ENCODE results near the gene PMEPA1.

Gene PMEPA1

GRCh38 chr20:57658833-57659516, 50.8 kb downstream of the PMEPA1 start:
- no peak for DNase-seq

GRCh38 chr20:57658447-57658832, 51.4 kb downstream of the PMEPA1 start:
- no peak for DNase-seq

- DNase-seq: no peak
These were observed 52.0 kb downstream of the PMEPA1 start for GRCh38 chr20:57657535-57658446.

GRCh38 chr20:57656821-57657534, 52.8 kb downstream of the PMEPA1 start:
- DNase-seq: no peak

- DNase-seq: no peak
These were observed 53.5 kb downstream of the PMEPA1 start for GRCh38 chr20:57656252-57656820.

GRCh38 chr20:57655809-57656155, 54.0 kb downstream of the PMEPA1 start:
- no peak for DNase-seq

- DNase-seq: no peak
These were observed 54.6 kb downstream of the PMEPA1 start for GRCh38 chr20:57654998-57655808.

GRCh38 chr20:57654363-57654997, 55.3 kb downstream of the PMEPA1 start:
- DNase-seq: no peak

- no peak for DNase-seq
These were observed 55.9 kb downstream of the PMEPA1 start for GRCh38 chr20:57653910-57654309.

- no peak for DNase-seq
These were observed 56.3 kb downstream of the PMEPA1 start for GRCh38 chr20:57653546-57653900.

- no peak for DNase-seq
These were observed 56.9 kb downstream of the PMEPA1 start for GRCh38 chr20:57652606-57653545.

GRCh38 chr20:57651881-57652605, 57.8 kb downstream of the PMEPA1 start:
- no peak for DNase-seq

GRCh38 chr20:57650756-57651483, 58.9 kb downstream of the PMEPA1 start:
- DNase-seq: no peak

GRCh38 chr20:57650266-57650665, 59.5 kb downstream of the PMEPA1 start:
- no peak for DNase-seq

- DNase-seq: no peak
These were observed 60.2 kb downstream of the PMEPA1 start for GRCh38 chr20:57649617-57650015.

- no peak for DNase-seq
These were observed 60.8 kb downstream of the PMEPA1 start for GRCh38 chr20:57648878-57649616.

- DNase-seq: no peak
These were observed 61.7 kb downstream of the PMEPA1 start for GRCh38 chr20:57647933-57648785.

Measured in NCI-H774 (cell line).